ENCODE measurements around the gene PPFIA4. TPM values are rescaled to one million over a fixed set of nuclear protein-coding genes. Genes with fewer than 3 reads are reported as not detected.

PPFIA4 gene
- total and polyA plus RNA-seq, 2 donors (not counting 3 experiments of a cell fraction or from before 2014, with no cell fraction given), result 0.17 to 0.22 TPM

GRCh38 chr1:203112475-203112874 lies 86.2 kb downstream of the PPFIA4 start:
- no peaks in the 10 kb centered on the region for H3K4me1 ChIP-seq (ENCODE audit: control insufficient read depth, extremely low read depth, insufficient read depth, low read length)
- H3K27ac ChIP-seq (ENCODE audit: insufficient read depth, low read depth, low read length), result no peak overlapping the region
- FAIRE-seq, result no peak
- intact Hi-C loops (cut with micrococcal nuclease), result no loop called here
- H3K9me1 ChIP-seq (replicated peaks; ENCODE audit: control insufficient read depth, extremely low read depth, insufficient read depth, low read length), result no peaks in the 10 kb centered on the region
- H3K9ac ChIP-seq (replicated peaks; ENCODE audit: extremely low read depth, insufficient read depth, low read length), result no peak overlapping the region
- H3K36me3 ChIP-seq (ENCODE audit: control insufficient read depth in 2 of 2, extremely low read depth in 1 of 2, insufficient read depth in 2 of 2, low read length in 2 of 2), result no peaks in the 10 kb centered on the region
- no peak overlapping the region for H2AFZ ChIP-seq (ENCODE audit: low read depth, low read length)
- no peaks in the 10 kb centered on the region for H3K79me2 ChIP-seq (ENCODE audit: control insufficient read depth, insufficient read depth, low read length)
- POLR2A ChIA-PET, result no interaction called here
- dilution Hi-C loops (cut with MboI; ENCODE audit: extremely low pct_ligation_motif_present, low sequenced_read_pairs), result no loop called here
- BruUV-seq (replicated peaks), result no TSS peak
- no peak for TF ChIP-seq CTCF (IDR thresholded peaks at IDR 0.05; ENCODE audit: extremely low read depth in 1 of 2, insufficient read depth in 1 of 2, low read depth in 1 of 2, low read length in 2 of 2)
- no peak for TF ChIP-seq EZH2 (IDR thresholded peaks at IDR 0.05; ENCODE audit: borderline replicate concordance, low read depth, low read length, severe bottlenecking)
- no peak for TF ChIP-seq MAX (IDR thresholded peaks at IDR 0.05; ENCODE audit: insufficient read depth, insufficient read length)
- TF ChIP-seq POLR2AphosphoS5 (IDR thresholded peaks at IDR 0.05; ENCODE audit: insufficient read depth, low read depth, low read length), result no peak
- no peak for TF ChIP-seq FOS (IDR thresholded peaks at IDR 0.05; ENCODE audit: borderline replicate concordance, insufficient read depth, low read length)
- no peak for TF ChIP-seq MYC (IDR thresholded peaks at IDR 0.05; ENCODE audit: low read depth, low read length)
- TF ChIP-seq GATA2 (IDR thresholded peaks at IDR 0.05; ENCODE audit: insufficient read depth, insufficient read length, low read depth, low read length), result no peak
- no peak for TF ChIP-seq JUN (IDR thresholded peaks at IDR 0.05; ENCODE audit: borderline replicate concordance, insufficient read depth, insufficient read length, low read depth)
- H3K9me3 ChIP-seq (replicated peaks; ENCODE audit: control insufficient read depth, insufficient read depth, low read length), result no peaks in the 10 kb centered on the region
- CTCF ChIA-PET, result interaction anchor here (1.0 to 4.8 kb wide), 3 partner anchors 60 to 103 kb away, joined by 3 to 22 read pairs (median 11); no protein-coding TSS in a partner anchor
- DNase-seq (ENCODE audit: low read depth, low spot score), result no peak
- H4K20me1 ChIP-seq (replicated peaks; ENCODE audit: control insufficient read depth, extremely low read depth, insufficient read depth, low read length), result no peaks in the 10 kb centered on the region
- peaks cover 35 to 36% of the 10 kb centered on the region in 2 experiments for H3K27me3 ChIP-seq (ENCODE audit: control insufficient read depth in 2 of 2, insufficient read depth in 2 of 2, low read length in 2 of 2)
- no peak overlapping the region for H3K4me2 ChIP-seq (ENCODE audit: insufficient read depth, low read length)
- H3K4me3 ChIP-seq (replicated peaks in 1 of 3; ENCODE audit: insufficient read depth in 1 of 3, low read depth in 1 of 3, low read length in 3 of 3), result no peak overlapping the region

All from endothelial cell of umbilical vein (primary cell).